Occipital lobe (tissue), 2 donors: ENCODE measurements around the gene FAM185A. TPM values are rescaled to one million over a fixed set of nuclear protein-coding genes. Genes with fewer than 3 reads are reported as not detected.
"Not testable (repeated sequence)": the region's sequence is repeated elsewhere in the genome, so short reads cannot be mapped to it uniquely, and the experiment has no call there.

ENCODE experiments used
- DNase-seq: peaks from one replicate; lab custom pipeline; 2025; lab: John Stamatoyannopoulos, UW
- total RNA-seq: library from RNA; depleted of rRNA; stranded (reverse); fragments of >200 nt; gene quantifications from one replicate; pipeline ENCODE4 v1.2.3, GENCODE V29; 2014

Gene FAM185A
- 21.2 TPM for total RNA-seq

- peak; percentile 100 for DNase-seq
Observed at GRCh38 chr7:102748605-102749444, at the start of gene FAM185A. FAM185A (plus strand) TSS chr7:102748999; CDS start chr7:102749208, 209 bp downstream.

- DNase-seq: not testable (repeated sequence)
Observed at GRCh38 chr7:102713011-102713690, 35.6 kb upstream of the FAM185A start.

- not testable (repeated sequence) for DNase-seq
Observed at GRCh38 chr7:102713691-102714080, 35.1 kb upstream of the FAM185A start.

GRCh38 chr7:102714774-102715522 is 33.9 kb upstream of the FAM185A start:
- DNase-seq: not testable (repeated sequence)

- DNase-seq: not testable (repeated sequence)
Observed at GRCh38 chr7:102715718-102716117, 33.1 kb upstream of the FAM185A start.

GRCh38 chr7:102718491-102718890 is 30.3 kb upstream of the FAM185A start:
- DNase-seq: not testable (repeated sequence)

- not testable (repeated sequence) for DNase-seq
Observed at GRCh38 chr7:102726170-102726569, 22.6 kb upstream of the FAM185A start.

- not testable (repeated sequence) for DNase-seq
Observed at GRCh38 chr7:102729670-102730069, 19.1 kb upstream of the FAM185A start.

- not testable (repeated sequence) for DNase-seq
Observed at GRCh38 chr7:102730431-102730830, 18.4 kb upstream of the FAM185A start.

GRCh38 chr7:102742002-102742771 is 6.6 kb upstream of the FAM185A start:
- not testable (repeated sequence) for DNase-seq

GRCh38 chr7:102743861-102744260 is 4.9 kb upstream of the FAM185A start:
- not testable (repeated sequence) for DNase-seq

GRCh38 chr7:102745494-102746288 is 3.1 kb upstream of the FAM185A start:
- not testable (repeated sequence) for DNase-seq

- not testable (repeated sequence) for DNase-seq
Observed at GRCh38 chr7:102749445-102749786, 617 bp downstream of the FAM185A start.

GRCh38 chr7:102758227-102758626 is 9.4 kb downstream of the FAM185A start:
- DNase-seq: not testable (repeated sequence)

GRCh38 chr7:102759934-102760333 is 11.1 kb downstream of the FAM185A start:
- DNase-seq: not testable (repeated sequence)

- not testable (repeated sequence) for DNase-seq
Observed at GRCh38 chr7:102761234-102761633, 12.4 kb downstream of the FAM185A start.

- not testable (repeated sequence) for DNase-seq
Observed at GRCh38 chr7:102763295-102763905, 14.6 kb downstream of the FAM185A start.

GRCh38 chr7:102769657-102770192 is 20.9 kb downstream of the FAM185A start:
- not testable (repeated sequence) for DNase-seq

GRCh38 chr7:102770467-102770866 is 21.7 kb downstream of the FAM185A start:
- DNase-seq: not testable (repeated sequence)
